RPMI7951 (cell line): ENCODE results near the gene PATJ. TPM values are rescaled to one million over a fixed set of nuclear protein-coding genes. Genes with fewer than 3 reads are reported as not detected.
A peak's percentile ranks its signal among the peaks of the same experiment; 100 is the strongest.
"Not testable (repeated sequence)": the region's sequence is repeated elsewhere in the genome, so short reads cannot be mapped to it uniquely, and the experiment has no call there.

Experiments
- DNase-seq: peaks from one replicate; pipeline ENCODE4 v3.0.0-alpha.2; 2012; ENCODE audit warnings: low read depth
- total RNA-seq: library from RNA; depleted of rRNA; stranded (reverse); fragments of >200 nt; shearing (Covaris generic); gene quantifications from 2 replicates; pipeline ENCODE4 v1.2.3, GENCODE V29; 2014

The PATJ gene
- total RNA-seq, 1 experiment from 2014 or later = 6.1 TPM

DNA sequence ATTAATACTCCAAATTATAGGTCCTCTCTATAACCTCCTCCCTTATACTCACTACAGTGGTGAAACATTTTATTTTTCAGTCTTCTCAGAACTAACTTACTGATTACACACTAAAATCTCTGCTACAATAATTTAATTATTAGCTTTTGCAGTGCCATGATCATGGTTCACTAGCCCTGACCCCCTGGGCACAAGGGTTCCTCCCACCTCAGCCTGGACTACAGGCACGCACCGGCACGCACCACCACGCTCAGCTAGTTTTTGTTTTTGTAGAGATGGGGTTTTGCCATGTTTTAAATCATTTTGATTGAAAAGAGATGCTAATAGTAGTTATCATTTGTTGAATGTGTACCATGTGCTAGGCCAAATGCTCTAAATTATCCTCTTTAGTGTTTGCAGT is 6.3 kb downstream of the PATJ start:
- no peak for DNase-seq

DNA sequence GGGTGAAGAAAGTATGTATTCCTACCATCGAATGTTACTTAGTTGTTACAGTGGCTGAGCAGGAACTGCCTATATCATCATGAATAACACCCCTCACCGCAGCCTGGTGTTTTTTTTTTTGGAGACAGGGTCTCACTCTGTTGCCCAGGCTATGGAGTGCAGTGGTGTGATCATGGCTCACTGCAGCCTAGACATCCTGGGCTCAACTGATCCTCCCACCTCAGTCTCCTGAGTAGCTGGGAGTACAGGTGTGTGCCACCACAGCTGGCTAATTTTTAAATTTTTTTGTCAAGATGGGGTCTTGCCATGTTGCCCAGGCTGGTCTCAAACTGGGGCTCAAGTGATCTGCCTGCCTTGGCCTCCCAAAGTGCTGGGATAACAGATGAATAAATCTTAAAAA is 7.3 kb downstream of the PATJ start:
- DNase-seq = no peak

DNA sequence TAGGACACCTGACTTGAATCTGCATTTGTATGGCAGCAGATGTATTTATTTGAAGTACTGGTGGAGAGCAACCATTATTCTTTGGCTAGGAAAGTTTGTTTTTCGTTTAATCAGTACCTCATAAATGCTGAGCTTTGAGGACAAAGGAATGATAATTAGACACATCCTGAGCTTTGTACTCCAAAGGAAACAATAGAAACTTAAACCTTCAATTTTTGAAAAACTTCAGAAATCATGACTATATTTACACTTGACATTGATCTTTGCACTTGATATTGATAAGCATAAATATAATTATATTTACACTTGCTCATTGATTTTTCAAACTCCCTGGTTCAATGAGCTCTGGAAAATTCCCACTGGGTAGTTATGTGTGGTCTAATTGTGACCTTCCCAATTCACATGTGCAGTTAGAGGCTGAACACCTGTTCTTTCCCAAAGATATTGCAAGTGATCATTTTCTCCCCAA is 10.7 kb downstream of the PATJ start:
- DNase-seq = no peak

DNA sequence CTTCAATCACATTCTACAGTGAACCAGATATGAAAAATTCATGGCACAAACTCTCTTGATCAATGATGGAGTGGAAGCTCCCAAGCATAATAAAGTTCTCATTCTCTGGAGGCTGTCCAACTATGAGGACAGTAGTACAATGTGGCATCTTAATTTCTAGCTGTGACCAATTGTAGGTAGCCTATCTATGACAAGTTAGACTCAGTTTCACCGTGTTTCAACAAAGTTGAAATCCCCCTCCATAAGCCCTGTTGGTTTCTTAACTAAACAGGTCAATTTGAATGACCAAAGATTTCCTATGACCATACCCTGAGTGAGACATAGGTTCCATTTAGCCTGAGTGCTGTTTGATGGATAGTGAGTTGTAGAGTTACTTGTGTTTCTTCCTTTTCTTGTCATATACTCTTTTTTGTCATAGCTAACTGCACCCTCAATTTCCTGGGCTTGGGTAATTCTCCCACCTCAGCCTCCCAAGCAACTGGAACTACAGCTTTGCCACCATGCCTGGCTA is 11.8 kb downstream of the PATJ start:
- DNase-seq = no peak

DNA sequence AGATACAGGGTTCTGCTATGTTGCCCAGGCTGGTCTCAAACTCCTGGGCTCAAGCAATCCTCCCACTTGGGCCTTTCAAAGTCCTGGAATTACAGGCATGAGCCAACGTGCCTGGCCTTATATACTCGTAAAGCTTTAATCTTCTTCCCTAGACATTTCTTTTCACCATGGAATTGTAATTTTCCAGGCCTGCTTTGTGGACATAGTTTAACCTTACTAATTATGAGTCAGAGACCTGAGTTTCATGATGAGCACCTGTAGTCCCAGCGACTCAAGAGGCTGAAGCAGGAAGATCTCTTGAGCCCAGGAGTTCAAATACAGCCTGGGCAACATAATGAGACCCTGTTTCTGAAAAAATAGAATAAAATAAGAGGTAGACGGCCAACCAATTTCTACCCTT is 12.3 kb downstream of the PATJ start:
- DNase-seq = no peak

DNA sequence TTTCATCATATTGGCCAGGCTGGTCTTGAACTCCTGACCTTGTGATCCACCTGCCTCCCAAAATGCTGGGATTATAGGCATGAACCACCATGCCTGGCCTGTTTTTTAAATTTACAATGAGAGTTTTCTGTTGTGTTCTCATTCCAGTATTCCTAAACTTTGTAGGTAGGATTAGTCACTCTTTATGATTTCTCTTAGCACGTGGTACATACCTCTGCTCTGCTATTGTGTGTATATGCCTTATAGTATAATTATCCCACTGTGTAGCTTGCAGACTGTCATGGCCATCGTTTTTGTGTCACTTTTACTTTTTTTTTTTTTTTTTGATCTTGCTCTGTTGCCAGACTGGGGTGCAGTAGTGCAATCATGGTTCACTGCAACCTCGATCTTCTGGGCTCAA is 14.5 kb downstream of the PATJ start:
- DNase-seq = no peak

DNA sequence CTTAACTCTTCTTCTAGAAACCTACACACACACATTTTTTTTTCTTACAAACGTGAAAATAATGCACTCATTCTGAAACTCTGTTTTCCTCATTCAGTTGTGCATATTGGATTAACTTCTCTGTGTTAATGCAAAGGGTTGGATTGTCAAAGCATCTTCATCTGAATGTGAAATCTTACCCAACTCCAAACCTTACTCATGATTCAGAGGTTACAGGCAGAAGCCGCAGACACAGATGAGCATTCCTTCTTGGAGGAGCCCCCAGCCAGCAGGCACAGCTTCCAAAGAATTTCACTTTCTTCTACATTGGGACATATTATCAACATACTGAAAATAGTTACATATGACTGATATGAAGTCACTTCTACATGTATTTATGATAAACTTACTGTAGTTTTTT is 15.7 kb downstream of the PATJ start:
- no peak for DNase-seq

DNA sequence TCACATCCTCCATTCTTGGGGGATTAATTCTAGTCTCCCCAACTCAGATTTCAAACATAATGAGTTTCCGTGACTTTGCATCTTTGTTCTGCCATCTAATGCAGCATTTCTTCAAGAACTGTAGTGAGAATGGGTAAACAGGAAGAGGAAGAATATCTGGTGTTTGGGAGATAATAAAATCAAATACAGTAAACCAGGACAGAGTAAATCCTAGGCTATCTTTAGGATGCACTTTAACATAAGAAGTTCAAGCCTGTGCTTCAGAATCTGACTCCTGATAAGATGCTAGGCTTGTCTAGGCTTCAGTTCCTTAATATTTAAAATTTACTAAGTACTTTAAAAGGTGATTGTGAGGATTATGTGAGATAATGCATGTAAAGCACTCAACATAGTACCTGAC is 27.9 kb downstream of the PATJ start:
- no peak for DNase-seq

DNA sequence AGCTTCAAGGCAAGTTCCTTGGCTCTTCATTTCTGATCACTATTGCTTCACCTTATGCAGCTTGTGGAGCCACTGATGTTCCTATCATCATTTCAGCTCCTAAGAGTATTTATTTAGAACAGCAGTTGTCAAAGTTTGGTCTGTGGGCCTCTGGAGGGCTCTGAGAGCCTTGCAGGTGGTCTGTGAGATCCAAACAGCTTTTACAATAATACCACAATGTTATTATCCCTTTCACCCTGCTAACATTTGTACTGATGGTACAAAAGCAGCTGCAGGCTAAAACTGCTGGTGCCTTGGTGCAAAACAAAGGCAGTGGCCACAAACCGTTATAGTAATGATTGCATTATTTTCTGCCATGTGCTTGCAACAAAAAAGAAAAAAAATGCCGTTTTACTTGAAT is 33.8 kb downstream of the PATJ start:
- no peak for DNase-seq

DNA sequence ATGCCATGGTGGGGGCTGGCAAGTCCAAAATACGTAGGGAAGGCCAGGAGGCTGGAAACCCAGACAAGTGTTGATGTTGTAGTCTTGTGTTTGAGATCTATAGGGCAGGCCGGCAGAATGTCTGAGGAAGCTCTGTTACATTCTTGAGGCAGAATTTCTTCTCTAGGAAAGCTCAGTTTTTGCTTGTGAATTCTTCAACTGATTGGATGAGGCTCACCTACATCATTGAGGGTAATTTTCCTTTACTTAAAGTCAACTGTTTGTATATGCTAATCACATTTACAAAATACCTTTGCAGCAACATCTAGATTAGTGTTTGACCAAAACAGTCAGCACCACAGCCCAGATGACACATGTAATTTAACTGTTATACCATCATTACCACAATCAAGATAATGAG is 37.0 kb downstream of the PATJ start:
- no peak for DNase-seq

DNA sequence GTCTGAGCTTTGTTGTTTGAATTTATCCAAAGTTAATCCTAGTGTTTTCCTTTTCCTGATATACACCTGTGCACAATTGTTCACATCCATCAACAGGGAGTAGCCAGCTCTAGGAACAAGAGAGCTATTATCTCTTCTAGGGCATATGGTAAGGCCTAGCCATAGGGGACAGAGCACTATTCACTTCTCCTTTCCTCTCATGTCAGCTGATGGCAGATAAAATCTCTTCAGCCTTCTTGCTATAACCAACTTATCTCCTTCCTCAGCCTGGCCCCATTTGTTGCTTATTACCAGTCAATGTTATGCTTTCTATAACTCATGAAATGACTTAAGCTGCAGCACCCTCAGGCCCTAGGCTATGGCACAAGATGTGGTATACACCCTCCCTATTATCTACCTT is 38.9 kb downstream of the PATJ start:
- no peak for DNase-seq

DNA sequence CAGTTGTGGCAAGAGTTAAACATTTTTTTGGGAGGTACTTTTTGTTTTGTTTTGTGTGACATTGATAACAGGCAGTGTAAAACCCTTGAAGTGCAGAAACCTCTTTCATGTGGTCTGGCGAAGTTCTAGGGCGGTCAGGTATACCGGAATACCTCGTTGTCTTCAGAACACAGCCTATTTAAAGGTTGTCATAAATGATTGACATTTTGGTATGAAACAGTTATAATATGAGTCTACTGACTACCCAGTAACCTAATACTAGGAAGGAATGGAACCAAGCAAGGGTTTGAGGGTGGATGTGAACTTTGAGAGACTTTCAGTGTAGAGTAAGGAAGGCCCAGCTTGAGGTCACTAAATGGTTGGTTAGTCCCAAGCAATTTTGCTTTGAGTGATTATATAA is 40.5 kb downstream of the PATJ start:
- DNase-seq = no peak

DNA sequence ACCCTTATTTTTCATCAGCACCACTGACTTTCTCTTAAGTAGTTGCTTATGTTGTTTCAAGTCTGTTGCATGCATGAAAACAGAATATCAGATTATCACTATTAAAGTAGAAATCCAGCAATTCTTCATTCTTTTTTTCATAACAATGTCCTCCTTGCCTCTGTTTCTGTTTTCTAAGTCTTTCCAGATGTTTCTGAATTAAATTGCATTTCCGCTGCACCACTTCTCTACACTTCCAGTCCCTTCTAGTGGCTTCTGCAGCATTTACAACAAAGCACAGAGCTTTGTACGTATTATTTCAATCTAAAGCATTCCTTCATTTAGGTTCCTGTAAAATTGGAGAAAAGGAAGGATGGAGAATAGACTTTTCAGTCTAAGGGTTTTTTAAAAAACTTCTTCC is 42.4 kb downstream of the PATJ start:
- no peak for DNase-seq

DNA sequence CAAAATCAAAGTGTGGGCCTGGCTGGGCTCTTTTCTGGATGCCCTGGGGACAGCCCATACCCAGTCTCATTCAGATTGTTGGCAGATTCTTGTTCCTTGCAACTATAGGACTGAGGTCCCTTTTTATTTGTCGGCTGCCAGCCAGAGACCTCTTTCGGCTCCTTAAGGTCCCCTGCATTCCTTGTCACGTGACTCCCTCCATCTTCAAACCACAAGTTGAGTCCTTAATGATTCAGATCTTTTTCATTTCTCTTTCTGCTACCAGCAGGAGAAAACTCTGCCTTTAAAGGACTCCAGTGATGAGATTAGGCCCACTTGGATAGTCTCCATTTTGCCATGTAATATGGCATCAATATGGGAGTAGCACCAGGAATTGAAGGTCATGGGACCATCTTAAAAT is 48.6 kb downstream of the PATJ start:
- DNase-seq = no peak

DNA sequence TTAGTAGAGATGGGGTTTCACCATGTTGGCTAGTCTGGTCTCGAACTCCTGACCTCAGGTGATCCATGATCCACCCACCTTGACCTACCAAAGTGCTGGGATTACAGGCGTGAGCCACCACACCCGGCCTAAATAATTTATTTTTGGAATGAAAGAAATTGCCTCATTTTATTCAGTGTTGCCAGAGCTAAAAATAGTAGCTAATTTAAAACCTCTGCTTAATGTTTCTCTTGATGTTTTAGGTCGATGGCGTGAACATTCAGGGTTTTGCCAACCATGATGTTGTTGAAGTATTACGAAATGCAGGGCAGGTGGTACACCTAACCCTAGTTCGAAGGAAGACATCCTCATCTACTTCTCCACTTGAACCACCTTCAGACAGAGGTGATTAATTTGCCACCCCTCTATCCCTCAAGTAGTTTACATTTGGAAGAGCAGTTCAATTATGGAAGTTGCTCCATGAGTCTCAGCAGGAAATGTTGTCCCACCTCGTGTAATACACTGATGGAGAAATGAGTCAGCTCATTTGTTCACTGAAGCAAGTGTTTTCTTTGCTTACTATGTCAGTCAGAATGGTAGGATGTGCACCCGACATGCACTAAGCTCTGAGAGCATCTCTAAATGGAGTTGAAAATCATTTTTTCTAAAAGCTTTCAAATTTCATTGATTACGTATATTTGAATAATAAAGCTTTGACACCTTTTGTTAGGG is 54.9 kb downstream of the PATJ start:
- DNase-seq = peak; percentile 26

DNA sequence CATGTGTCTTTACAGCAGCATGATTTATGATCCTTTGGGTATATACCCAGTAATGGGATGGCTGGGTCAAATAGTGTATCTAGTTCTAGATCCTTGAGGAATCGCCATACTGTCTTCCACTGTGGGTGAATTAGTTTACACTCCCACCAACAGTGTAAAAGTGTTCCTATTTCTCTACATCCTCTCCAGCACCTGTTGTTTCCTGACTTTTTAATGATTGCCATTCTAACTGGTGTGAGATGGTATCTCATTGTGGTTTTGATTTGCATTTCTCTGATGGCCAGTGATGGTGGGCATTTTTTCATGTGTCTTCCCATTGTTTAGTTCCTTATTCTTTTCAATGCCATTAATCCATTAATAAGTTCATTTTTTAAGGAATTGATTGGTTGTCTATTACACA is 58.8 kb downstream of the PATJ start:
- DNase-seq = not testable (repeated sequence)

DNA sequence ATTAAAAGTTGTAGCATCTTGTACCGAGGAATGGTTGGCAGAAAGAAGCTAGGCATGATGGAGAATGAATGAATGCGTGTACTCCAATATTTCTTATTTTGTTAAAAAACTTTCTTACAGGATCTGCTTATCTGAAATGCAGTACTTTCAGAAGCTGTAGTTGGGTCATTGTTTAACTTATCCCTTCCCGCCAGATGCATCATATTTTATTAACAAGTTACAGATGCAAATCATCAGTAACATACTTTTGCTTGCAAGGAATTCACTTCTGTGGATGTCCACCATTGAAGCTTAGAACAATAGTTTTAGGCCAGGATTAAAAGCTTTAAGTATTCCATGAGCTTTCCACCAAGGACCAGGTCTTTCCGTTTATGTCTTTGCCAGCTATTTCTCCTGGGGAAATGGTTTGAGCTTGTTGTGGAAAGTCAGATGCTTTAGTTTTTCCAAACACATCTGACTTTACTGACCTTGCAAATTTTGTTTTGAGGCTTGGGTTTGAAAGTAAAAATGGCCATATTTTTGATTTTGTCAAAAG is 65.4 kb downstream of the PATJ start:
- DNase-seq = no peak

DNA sequence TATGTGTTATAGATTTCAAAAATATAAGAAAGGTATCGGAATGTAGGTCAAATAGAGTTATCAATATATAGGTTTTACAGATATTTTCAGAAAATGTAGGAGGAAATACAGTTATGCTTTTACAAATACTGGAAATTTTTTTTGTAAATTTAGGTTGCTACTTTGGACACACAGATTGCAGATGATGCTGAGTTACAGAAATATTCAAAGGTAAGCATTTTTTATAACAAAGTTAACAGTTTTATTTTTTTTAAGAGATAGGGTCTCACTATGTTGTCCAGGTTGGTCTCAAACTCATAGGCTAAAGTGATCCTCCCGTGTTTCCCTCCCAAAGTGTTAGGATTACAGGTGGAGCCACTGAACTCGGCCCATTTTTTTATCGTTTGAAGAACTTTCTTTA is 66.0 kb downstream of the PATJ start:
- DNase-seq = no peak

DNA sequence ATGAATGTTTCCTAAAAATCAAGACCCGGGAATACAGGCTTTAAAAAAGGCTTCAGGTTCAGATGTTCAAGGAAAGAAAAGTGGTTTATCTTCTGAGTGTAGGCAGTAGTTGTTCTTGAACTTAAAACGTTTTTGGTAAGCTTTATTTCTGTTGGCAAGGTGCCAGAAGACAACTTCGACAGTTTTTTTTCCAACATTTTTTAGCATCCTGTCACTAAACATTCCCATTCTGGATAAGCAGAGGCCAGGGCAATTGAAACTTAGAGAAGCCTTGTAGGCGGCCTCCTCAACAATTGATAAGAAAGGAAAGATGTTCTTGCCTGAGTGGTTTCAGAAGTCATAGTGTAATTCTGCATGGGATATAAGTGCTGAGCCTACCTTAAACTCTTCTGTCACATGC is 66.7 kb downstream of the PATJ start:
- DNase-seq = peak; percentile 9

DNA sequence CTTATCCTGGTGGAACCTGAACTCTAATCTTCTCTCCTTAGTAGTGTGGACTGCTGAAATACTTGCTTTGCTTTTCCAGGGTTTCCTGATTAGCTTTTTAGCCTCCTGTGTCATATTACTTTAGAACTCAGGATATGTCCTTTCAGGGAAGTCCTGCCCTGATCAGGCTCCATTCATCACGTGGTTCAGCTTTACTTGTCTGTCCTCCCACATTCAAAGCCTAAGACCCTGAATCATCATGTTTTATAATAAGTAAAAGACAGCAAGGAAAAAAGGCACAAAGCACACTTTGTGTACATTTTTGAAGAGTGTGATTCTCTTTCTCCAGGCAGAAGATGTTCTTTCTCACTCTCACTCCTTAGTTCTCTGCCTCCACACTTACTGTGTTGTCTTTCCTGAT is 70.6 kb downstream of the PATJ start:
- DNase-seq = no peak

DNA sequence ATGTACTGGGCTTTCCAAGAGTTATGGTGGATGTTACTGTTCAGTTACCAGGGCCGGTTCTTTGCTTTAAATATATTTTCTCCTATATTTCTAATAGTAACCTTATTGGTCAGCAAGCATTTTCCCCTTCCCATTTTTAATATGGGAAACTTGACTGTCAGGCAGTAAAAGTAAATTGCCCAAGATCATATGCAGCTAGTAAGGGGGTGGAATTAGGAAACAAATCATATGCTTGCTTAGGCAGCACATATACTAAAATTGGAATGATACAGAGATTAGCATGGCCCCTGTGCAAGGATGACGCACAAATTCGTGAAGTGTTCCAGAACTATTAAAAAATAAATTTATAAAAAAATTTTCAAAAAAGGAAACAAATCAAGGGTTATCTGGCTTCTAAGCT is 73.9 kb downstream of the PATJ start:
- DNase-seq = no peak

DNA sequence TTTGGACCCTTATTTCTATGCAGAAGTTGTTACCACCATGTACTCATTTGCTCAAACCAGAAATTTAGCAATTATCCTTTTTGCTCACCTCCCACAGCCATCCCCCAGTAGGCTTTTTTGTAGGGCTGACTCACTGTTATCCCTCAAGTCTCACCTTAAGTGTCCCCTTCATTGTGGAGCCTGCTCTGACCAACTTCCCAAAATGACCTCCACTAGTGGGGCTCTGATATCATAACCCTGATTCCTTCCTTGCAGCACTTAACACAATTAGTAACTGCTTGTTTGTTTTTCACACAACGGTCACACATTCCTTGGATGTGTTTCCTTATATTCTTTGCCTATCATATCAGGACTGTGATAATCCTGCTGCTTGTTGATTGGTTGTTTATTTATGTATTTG is 76.7 kb downstream of the PATJ start:
- no peak for DNase-seq

DNA sequence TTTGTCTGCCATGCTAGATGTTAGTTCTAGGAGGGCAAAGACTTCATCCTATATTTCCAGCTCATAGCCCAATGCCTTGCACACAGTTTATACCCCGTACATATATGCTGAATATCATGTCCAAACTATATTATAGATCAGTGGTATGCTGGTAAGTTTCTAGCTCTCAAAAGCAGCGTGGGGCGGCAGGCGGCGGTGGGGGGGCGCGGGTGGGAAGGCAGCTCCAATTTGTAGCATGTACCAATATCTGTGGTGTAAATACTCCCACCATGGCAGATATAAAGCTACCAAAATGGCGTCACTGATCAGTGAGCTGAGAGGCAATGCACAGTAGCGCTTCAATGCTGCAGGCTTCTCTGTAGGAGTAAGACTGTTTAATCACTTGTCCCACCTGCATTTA is 77.1 kb downstream of the PATJ start:
- no peak for DNase-seq

DNA sequence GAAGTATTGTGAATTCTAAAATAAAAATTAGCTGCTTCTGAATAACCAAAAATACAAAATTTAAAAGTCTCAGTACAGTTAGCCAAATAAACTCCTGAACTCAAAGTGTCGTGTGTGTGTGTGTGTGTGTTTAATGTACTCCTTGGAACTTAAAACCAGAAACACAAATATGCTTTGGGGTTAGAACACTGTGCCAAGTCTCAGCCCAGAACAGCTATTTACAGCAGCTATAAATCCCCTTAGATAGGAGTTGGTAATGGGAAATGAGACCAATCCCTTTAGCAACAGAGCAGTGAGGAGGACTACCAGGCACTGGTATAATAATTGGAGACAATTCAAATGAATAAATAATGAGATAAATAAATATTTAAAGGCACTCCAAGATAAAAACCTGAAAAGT is 83.1 kb downstream of the PATJ start:
- DNase-seq = no peak
